ENCODE data around the gene PRDM12. TPM values are rescaled to one million over a fixed set of nuclear protein-coding genes. Genes with fewer than 3 reads are reported as not detected.

The PRDM12 gene
- total RNA-seq, 1 donor from 2014 or later, result not detected

DNA sequence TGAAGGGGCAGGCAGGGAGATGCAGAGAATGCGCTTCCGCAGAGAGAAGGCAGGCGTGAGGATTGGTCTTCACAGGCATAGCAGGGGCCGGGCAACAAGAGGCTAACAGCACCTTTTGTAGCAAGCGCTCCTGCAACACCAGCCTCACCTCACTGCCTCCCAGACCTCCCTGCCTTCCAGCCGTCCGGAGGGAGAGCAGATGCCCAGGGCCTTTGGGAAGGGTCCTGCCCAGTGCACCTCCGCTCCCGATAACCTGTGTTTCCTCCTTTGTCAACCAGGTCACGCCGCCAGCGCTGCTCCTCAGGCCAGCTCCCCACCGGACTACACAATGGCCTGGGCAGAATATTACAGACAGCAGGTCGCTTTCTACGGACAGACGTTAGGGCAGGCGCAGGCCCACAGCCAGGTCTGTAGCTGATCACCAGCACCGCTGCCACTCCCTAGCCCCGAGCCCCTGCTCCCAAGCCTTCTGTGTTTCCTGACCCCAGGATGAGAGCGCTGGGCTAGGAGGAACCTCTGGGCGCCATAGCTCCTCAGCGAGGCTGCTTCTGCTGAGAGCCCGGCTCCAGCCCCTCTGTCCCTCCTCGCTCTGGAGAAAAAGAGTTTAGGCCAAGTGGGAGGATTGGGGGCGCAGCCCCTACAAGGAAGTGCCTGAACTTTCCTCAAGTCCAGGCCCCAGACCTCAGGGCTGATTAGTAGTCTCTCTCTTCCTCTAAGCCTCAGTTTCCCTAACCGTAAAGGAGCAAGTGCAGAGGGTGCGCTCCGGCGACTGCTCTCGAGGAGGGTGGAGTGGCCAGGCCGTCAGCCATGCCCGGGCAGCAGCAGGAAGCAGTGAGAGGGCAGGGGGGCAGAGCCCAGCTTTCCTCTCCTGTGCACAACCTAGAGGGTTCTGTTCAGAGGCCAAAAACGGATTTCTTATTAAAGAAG, 28.4 kb upstream of the PRDM12 start:
- DNase-seq (ENCODE audit: low read depth in 2 of 2), result no peak

DNA sequence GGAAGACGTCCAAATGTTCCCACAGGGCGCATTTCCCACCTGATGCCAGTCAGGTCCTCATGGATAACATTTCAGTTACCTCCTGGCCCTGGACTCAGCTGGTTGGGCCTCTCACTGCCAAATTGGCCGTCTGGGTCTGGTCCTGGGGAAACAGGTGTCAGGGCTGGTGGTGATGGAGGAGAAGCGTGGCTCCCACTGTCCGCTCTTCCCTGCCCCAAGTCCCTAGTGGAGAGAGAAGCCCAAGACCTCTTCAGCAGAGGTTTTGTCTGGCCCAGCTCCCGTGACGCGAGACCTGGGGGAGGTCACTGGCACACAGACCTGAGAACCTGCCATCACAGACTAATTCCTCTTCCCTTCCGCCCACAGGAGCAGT, 27.8 kb upstream of the PRDM12 start:
- DNase-seq (ENCODE audit: low read depth in 2 of 2), result no peak

DNA sequence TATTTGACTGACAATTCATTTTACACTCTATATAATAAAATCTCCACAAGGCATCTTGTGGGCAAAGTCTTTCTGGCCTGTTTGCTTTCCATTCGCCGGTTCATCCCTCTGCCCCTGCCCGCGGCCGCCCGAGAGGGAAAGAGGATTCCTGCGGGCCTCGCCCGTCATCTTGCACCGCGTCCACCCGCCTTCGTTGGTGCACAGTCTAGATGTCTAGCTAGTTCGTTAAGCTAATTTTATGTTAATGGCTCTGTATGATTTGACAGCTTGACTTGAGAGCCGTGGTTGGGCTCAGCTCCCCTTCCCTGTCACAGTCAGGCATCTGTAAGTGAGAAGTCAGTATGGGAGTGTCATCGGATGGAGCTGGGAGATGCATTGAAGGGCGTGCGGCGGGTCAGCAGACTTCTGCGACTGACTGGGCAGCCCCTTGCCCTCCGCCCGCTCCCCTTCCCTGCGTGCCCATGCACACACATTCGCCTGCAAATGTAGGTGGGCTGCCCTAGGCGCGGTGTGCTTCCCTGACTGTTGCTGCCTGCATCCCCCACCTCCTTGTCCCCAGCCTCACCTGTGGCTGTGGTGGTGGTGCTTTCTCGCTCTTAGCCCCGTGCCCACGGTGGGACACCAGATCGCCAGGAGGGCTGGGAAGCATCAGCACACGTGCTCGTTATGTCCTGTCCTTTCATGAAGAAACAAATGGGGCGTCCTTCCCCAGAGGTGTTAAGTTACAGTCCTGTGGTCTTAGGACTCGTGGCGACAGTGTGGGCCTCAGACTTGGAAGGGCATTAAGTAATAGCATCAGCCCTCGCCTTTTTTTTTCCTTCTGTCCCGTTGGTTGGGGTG, 25.9 kb upstream of the PRDM12 start:
- no peak for DNase-seq (ENCODE audit: low read depth in 2 of 2)

DNA sequence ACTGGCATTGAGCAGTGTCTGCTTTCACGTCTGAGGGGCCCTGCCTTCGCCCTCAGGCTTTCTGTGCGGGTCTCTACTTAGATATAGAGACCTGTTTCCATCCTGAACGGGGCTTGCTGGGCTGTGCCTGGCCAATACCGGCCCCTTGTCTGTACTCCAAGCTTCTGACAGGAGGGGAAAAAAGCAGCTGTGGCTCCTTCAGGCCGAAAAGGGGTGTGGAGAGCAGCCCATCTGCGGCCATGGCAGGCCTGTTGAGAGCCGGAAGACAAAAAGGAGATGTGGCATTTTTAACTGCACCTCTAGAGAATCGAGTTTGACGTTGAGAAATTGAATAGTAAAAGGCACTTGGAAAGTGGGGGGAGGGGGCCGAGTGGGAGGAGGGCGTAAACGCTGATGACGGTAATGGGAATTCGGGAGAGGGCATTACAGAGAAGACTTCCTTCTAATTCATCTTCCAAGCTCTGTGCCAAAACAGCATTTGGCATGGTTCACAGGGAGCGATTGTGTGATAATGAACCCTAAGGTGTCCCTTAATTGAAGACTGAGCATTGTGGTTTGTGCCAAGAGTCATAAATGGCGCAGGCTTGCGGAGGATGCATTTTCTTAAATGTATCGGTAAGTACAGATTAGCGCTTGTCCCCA, 25.1 kb upstream of the PRDM12 start:
- DNase-seq (ENCODE audit: low read depth in 2 of 2), result no peak

DNA sequence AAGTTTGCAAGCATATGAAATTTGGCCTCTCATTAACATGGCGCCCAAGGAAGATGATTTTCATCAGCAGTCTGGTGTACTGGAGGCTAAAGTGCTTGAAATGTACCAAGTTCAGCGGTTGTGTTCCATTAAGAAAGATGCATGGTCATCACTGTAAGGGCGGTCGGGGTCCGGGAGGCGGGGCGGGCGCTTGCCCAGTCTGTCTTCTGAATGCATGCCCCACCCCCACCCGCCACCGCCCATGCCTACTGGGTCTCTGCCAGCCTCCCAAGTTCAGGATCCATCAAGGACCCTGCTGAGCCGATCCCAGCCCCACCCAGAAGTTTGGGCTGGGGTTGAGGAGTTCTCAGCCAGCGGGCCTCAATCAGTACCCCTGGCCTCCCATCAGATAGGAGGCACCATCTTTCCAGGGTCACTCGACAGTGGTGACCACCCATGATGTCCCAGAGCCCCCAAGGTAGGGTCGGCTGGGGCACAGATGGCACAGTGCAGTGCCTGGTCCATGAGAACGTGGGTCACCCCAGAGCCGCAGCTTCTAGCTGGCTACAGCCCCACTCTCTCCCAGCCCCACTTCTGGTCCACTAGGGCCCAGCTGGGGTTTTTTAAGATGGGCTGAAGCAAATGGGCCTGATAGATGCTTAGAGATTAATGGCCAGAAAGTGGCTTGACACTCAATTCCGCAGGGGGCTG, 24.4 kb upstream of the PRDM12 start:
- DNase-seq (ENCODE audit: low read depth in 2 of 2), result no peak

DNA sequence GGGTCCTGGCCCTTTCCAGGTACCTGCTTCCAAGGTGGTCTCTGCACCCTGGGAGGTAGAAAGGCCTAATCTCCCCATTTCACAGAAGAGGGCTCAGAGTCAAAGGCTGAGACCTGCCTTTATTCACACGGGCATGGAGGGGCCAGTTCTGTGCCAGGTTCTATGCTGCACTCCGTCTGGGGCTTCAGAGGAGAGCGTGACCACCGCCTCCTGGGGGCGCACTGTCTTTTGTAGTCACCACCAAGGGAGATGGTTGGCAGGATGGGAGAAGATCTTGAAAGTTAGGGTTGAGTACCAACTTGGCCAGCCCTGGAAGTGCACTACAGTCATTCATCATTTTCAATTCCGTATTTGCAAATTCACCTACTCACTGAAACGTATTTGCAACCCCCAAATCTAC, 23.7 kb upstream of the PRDM12 start:
- DNase-seq (ENCODE audit: low read depth in 2 of 2), result no peak

DNA sequence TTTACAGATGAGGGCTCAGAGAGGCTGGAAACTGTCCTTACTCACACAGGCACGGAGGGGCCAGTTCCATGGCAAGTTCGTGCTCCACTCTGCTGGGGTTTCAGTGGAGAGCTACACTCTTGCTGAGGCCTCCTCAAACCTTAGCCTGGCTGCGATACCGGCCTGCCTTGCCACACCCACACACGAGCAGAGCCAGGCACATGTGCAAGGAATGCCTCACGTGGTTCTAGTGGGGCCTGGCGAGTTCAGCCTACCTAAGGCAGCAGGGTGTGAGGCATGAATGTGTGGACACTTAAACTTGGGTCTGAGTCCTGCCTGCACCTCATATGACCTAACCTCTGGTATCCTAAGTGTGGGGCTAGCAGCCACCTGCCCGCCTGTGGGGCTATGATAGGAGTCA, 21.5 kb upstream of the PRDM12 start:
- DNase-seq (ENCODE audit: low read depth in 2 of 2), result no peak

DNA sequence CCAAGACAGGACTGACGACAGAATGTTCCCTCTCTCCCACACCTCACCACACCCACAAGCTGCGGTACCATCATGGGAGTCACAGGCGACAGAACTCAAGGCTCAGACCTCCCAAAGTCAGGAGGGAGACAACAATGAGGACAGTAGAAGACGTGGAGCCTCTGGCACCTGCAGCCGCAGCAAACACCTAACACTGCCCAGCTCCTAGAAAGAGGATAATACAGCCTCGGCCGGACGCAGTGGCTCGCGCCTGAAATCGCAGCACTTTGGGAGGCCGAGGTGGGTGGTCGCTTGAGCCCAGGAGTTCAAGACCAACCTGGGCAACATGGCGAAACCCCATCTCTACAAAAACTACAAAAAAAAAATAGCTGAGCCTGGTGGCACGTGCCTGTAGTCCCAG, 13.2 kb upstream of the PRDM12 start:
- DNase-seq (ENCODE audit: low read depth in 2 of 2), result no peak

DNA sequence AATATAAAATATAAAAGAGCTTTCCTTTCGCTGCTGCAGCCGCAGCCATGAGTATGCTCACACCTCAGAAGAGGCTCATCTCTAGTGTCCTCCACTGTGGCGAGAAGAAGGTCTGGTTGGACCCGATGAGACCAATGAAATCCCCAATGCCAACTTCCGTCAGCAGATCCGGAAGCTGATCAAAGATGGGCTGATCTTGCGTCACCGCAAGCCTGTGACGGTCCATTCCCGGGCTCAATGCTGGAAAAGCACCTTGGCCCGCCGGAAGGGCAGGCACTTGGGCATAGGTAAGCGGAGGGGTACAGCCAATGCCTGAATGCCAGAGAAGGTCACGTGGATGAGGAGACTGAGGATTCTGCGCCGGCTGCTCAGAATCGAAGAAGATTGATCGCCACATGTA, 12.6 kb upstream of the PRDM12 start:
- no peak for DNase-seq (ENCODE audit: low read depth in 2 of 2)

DNA sequence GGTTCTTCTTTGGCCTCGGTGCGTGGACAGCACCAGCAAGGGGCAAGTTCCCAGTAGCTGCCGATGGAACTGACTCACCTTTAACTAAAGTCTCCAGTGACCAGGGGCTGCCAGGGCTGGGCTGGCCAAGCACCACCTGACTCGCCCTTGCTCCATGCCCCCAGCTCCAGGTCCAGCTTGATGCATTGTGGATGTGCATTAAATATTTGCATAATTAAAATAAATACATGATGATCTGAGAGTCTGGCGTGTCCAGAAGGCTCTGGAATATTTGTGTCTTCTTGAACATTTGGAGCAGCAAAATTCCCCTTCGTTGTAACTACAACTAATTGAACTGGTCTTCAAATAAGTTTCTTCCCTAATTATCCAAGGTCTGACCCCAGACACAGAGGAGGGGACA, 9.5 kb upstream of the PRDM12 start:
- DNase-seq (ENCODE audit: low read depth in 2 of 2), result no peak

DNA sequence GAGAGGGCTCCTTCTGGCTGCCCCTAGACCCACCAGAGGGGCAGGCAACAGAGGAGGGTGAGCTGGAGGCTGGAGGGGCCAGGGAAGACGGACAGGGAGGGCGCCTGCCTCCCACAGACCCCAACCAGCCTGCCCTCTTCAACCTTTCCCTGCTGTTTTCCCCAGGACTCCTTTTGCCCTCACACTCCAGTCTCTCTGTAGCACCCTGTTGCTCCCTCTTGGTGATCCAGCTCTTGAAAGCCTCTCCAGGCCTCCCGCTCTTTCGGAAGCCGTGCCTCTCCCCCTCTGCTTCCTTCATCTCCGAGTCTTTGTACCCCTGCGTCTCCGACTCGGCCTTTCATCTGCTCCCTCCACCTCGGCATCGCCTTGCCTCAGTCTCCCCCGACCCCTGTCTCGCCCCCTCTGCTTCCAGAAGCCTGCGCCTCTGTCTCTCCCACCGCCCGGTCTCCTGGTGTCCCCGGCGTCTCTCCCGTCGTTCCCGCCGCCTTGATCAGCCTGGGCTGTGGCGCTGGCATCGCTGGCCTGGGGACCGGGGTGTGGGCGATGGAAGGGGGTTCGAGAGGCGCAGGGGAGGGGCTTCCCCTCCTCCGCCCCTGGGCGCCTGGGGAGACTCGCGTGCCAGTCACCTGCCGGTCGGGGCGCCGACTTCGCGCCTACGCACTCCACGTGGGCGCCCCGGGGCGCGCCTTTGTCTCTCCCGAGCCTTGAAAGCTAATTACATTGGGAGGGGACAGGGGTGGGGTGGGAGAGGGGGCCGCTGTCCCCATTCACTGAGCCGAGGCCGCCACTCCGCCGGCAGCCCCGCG, 5.3 kb upstream of the PRDM12 start:
- DNase-seq (ENCODE audit: low read depth in 2 of 2), result no peak

DNA sequence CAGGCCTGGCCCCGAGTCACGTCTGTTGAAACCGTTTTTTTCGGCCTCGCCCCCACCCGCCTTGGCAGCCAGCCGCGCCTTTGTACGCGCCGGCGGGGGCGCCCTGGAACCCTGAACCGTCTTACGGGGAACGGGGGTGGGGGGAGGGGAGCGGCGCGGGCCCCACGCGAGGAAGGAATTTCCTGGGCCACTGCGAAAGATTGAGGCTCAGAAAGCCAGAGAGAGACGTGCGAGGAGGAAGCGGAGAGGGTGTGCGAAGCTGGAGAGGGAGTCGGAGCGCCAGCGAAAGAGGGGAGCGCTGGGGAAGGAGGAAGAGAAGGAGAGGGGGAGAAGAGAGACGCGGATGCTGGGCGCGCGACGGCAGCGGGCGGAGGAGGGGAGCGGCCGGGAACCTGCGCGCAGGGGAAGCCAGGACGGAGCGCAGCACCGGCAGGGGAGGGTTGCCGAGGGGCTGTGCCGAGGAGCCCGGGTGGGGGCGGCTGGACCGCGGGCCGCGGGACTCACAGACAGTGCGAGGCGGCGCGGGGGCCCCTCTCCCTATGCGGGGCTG, 4.6 kb upstream of the PRDM12 start:
- no peak for DNase-seq (ENCODE audit: low read depth in 2 of 2)

DNA sequence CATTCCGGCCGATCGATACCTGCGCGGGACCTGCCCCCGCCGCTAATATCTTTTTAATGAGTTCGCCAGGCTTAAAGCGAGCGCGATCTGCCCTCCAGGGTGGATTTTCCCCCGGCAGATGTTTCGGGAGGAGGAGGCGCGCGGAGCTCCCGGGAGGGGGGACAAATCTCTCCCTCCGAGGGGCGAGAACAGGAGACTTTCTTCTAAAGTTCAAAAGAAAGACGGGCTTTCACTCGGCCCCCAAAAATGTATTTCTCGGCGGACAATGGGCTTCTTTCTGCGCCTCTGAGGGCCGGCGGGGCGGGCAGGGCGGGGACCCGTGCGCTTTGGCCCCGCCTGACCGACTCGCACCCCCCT, 4.1 kb upstream of the PRDM12 start:
- DNase-seq (ENCODE audit: low read depth in 2 of 2), result no peak

DNA sequence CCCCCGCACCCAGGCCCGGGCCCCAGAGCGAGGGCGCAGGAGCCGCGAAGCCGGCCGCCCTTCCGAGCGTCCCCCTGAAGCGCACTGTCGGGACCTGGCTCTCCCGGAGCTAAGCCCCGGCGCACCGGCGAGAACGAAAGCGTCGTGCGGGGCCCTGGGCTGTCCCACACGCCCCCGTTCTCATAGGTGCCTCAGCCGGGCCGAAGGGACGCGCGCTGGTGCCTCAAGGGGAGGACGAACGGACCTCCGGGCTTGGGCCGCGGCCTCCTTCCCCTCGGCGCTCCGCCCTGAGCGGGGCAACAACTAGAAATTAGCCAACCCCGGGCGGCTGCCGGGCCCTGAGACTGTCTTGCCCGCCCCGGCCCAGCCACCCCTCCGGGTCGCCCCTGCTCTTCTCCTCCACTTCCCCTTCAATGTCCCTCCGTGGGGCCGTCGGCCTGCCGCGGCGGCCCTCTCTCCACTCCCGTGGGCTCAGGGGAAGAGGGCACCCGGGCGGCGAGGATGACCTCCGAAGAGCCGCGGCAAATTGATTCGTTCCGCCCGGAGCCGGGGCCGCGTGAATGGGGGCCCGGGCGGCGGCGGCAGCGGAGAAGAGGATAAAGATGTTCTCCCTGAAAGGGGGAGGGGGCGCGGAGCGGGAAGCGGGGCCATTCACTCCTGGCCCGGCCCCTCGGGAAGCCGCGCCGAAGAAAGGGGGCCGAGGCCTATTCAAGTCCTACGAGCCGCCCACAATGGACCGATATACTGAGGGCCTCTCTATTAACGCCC, 3.5 kb upstream of the PRDM12 start:
- DNase-seq (ENCODE audit: low read depth in 2 of 2), result no peak

DNA sequence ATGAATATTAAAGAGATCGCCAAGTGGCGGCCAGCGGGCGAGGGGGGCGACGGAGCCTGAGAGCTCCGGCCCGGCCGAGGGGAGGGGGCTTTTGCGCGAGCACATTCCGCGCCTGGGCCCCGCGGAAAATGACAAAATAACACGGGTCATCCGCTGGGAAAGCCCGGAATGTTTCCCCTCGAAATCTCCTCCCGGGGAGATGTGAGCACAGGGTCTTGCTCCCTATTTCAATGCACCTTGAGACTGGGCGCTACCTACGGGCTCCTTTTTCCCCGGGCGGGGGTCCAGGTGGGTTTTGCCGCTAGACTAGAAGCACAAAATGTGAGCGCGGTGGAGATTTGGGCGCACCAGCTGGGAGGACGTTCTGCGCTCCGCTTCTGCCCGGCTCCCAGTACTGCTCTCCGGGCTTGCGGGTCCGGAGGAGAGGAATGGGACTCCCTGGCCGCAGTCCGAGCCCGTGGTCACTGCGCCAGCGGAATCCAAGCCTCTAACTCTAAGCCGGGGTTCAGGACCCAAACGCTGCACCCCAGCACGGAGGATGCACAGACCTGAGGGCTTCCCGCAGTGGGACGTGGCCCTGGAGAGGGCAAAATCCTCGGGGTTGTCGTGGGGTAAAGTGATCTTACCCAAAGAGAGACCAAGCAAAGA, 2.8 kb upstream of the PRDM12 start:
- no peak for DNase-seq (ENCODE audit: low read depth in 2 of 2)

DNA sequence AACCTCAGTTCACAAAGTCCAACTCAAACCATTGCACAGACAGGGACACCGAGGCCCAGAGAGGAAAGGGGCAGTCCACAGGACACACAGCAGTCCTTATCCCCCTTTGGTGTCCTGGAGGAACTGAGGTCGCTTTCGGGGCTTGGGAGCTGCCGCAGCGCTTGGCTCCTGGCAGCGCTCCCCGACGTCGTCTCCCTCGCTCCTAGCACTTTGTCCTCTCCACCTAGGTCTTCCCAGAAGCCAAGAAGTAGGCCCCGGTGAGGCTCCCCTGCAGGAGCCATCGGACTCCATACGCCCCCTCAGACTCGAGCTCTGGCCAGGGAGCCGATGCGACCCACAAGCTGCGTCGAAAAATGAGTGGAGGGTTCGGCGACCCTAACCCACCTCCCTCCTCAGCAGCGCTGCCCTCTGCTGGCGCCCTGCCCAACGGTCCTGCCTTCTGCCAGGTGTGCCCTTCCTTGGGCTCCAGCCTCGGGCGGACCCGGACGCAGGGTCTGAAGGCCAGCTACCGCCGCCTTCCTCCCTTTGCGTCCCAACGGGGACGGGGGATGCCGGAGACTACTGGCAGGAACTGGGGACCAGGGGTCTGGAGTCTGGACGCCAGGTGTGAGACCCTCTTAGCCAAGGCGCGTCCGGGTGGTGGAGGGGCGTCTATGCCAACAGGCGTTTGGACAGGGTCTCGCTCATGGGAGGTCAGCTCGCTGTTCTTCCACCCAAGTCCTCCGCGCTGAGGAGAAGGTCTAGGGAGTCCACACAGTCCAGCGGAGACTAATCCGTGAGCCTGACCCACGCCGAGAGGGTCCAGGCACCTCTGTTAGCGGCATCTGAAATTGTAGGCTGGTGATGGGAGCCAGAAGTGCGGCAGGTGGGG, 2.1 kb upstream of the PRDM12 start:
- no peak for DNase-seq (ENCODE audit: low read depth in 2 of 2)

DNA sequence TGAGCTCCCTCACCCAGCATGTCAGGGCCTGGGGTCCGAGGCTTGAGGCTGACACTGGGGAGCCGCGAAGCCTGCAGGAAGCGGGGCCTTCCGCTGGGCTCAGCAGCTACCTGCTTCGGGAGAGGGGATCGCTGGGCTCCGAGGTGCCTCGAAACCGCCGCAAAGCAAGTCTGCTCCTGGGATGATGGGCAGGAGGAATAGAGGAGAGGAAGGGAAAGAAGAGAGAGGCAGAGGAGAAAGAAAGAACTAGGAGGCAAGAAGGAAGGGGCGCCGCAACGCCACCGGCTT, 1.5 kb upstream of the PRDM12 start:
- no peak for DNase-seq (ENCODE audit: low read depth in 2 of 2)

DNA sequence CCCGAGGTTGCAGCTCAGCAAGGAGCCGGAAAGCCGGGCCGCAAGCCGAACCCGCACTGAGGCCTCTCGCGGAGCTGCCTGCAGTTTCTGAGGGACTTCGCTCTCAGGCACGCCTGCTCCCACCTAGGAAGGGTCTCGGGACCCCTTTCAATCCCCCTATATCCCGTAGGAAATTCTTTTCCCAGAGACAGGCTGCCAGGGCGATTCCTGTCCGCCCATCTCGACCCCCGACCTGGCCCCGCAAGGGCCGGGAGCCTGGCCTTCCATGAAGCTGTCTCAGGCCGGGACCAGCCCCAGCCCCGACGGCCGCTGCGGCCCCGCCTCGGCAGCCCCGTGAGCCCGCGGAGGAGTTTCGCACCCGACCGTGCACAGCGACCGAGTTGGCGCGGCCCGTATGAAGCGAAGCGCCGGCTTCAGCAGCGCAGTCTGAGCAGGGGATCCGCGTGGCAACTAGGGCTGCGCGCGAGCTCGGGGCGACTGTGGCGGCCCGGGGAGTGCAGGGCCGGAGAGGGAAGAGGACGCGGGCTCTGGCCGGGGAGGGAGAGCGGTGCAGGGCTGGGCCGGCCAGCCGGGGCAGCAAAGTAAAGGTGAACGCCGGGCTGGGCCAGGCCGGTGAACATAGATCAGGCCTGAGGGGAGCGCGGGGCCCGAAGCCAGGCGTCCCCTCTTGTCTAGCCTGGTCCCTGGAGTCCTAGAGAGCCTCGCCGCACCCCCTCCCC, 977 bp upstream of the PRDM12 start:
- DNase-seq (ENCODE audit: low read depth in 2 of 2), result peak in 1 of 2 donors; percentile 20

All from lung microvascular endothelial cell (primary cell).